ENCODE data around the gene FAAP100.

GRCh38 chr17:81556863-81557262, 4.7 kb upstream of the FAAP100 start:
- no peak for TF ChIP-seq EZH2 (IDR thresholded peaks at IDR 0.05; ENCODE audit: borderline replicate concordance, insufficient read depth, low read length, poor library complexity, severe bottlenecking)
- no peak for TF ChIP-seq CTCF (IDR thresholded peaks at IDR 0.05; ENCODE audit: poor library complexity, severe bottlenecking)
